GM08714 (cell line): ENCODE measurements around the gene ADAMTS12.

ENCODE experiments used
- H3K4me3 ChIP-seq: fragments of 200-500 bp; sonication (Bioruptor generic); 2 replicates; pipeline ENCODE4 v1.5.1; 2014; ENCODE audit warnings: mild to moderate bottlenecking, low read length, inconsistent platforms
- ZNF274 ChIP-seq: IDR thresholded peaks from 2 replicates; pipeline ENCODE4 v1.6.1; 2012; ENCODE audit warnings: mild to moderate bottlenecking, low read depth, low read length

The ADAMTS12 gene

DNA sequence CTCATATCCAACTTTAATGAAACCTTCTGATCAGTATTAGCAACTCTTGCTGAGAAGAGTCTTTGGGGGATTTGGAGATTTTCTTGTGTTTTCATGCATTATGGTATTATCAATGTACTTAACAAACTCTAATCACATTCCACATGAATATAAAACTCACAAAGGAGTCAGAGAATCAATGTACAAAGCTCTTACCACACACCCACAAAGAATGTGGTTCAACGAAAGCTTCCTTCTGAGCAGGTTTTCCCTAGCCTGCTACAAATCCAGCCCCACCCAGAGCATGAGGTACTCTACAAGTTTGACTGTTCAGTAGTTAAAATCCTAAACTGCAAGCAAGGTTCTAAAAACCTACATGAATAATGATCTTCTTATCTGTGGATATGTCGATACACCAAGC is 240.9 kb downstream of the ADAMTS12 start:
- H3K4me3 ChIP-seq: no peak overlapping the region
- TF ChIP-seq ZNF274: no peak

DNA sequence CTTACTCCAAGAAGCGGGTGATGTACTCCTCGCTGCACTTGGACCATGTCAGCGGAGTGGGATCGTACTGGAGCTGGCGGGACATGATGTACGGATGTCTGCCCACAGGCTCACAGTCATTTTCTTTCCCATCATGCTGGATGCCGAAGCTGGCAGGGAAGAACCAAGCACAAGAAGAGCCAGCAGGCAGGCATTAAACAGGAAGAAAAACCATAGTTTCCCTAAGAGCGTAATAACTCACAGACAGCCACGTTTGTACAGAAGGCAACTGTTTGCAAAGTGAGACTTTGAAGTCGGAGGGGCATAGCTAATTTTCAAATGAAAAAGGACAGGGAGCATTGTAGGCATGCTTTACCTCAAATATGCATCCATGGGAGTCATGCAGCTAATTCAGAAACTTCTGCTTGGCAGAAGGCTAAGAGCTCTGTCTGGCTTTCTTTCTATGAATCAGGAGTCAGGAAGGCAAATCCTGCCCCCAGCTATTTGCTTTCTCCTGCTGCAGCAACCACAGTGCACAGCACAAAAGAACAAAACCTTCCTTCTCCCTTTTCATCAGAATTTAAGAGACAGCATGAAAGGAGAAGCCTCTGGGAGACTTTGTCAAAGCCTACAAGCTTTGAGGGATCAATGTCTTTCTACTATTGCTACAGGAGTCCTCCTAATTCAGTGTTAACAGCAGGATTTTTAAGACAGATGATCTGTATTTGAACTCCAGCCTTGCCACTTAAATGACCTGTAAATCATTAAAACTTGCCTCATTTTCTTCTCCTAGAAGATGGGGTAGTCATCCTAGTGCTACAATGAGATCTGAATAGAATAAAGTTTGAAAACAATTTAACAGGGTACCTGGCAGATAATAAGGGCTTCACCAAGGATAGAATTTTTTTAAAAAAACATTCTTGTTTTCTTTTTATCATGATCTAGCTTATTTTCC is 242.0 kb downstream of the ADAMTS12 start:
- H3K4me3 ChIP-seq: no peak overlapping the region
- no peak for TF ChIP-seq ZNF274

DNA sequence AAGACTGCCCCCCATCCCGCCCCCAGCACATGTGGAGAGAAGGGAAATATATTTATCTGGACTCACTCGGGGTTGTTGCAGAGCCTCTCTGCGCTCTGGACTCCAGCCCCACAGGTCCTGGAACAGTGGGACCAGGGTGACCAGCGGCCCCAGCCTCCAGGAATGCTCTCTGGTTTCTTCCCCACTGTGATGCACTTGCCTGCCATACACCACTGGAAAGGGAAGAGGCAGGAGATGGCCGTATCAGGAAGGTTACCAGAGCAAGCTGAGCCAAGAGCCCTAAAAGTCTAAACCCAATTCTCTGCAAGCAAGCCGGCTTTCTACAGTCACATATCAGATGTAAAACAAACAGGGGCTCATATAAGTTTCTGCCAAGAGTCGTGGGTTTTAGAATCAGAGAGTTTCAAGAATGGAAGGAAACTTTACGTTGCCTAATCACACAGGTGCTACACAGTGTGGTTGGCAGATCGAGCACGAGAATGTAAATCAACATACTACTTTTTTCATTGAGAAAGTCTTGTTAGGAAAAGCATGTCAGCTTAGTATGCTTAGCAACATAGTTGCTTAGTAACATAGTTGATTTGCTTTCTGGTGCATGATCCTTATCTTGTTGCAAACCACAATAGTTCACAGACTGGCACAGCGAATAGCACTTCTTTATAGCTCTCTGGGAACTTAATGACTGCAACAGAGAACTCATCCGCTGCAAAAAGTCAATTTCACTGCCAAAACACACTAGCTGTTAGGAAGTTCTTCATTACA is 249.9 kb downstream of the ADAMTS12 start:
- H3K4me3 ChIP-seq: no peak overlapping the region
- TF ChIP-seq ZNF274: no peak

DNA sequence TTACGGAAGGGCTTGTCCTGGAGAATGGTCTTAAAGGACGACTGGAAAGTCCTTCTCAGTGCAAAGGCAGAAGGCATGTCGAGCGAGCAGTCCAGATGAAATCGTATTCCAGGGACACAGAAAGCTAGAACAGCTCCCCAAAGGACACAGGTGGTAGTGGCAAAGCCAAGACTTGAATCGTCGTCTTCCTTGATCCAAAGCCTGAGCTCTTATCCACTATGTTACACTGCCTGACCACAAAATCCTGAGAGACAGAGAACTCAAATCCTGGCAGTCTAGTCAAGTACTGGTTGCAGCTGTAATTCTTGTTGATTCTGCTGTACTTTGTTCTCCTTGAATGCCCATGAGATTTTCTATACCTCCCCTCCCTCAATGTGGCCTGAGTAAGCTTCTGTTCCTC is 252.3 kb downstream of the ADAMTS12 start:
- H3K4me3 ChIP-seq: no peak overlapping the region
- TF ChIP-seq ZNF274: no peak

DNA sequence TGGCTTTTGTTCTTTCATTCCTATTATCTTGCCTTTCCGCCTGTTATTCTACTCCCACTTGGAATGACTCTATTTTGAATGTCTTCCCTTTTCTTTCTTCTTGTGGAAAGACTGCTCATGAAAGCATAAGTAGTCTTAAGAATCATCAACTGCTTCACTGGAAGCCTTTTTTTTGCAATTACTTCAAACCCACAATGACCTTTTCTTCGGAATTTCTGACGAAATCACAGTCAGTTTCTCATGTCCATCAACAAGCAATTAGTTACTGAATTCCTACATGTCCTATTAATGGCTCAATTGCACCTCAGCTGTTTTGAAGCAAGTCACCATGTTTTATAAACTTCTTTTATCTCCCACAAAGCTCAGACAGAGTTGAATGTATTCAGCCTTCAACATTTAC is 254.8 kb downstream of the ADAMTS12 start:
- no peak for TF ChIP-seq ZNF274
- H3K4me3 ChIP-seq: no peak overlapping the region

DNA sequence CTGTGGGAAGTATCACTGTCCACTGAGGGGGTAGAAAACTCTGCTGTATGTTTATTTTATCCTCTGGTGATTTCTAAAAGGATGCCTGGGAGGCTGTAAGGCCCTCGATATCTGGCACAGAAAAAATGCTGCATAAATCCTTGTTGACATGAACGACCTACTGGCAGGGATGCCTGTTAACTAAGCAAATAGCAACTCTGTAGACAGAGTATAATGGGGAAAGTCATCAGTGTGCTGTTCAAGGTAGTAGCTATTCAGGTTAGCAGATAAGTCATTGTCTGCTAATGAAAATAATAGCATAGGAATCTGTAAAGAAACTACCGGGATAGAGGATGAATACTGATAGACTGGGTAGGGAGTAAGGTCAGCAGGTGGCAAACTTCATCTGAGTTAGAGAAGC is 256.2 kb downstream of the ADAMTS12 start:
- no peak for TF ChIP-seq ZNF274
- H3K4me3 ChIP-seq: no peak overlapping the region

DNA sequence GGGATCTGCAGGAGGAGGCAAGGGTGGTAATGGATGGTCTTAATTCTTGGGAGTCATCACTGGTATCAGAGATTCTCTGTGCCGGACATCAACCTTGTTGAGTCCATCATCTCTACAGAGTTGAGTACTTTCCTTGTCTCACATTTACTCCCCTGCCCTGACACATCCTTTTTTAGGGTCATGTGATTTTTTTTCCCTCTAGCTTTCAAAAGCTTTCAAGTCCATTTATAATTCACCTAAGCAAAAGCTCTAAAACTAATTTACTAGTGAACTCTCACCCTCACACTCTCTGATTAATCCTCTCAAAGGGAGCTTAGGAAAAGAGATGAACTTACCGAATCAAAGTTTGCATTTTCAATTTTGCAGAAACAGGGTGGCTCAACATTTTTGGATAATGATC is 258.1 kb downstream of the ADAMTS12 start:
- no peak for TF ChIP-seq ZNF274
- no peak overlapping the region for H3K4me3 ChIP-seq

DNA sequence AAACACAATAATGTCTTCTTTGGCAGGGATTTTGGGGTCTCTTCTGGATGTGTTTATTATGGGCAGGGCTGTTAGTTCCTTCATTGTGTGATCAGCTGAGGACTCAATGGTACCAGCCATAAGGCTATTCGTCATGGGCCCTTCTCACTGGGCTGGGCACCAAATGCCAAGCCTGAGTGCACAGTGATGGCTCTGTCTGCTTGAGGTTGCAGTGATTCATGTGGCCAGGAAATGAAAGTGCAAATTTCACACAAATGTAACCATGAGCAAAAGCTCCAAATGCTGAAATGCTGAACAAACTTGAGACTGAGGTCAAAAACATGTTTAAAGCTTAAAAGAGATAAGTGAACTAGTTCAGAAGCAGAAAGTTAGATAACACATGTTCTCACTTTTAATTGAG is 260.0 kb downstream of the ADAMTS12 start:
- TF ChIP-seq ZNF274: no peak
- H3K4me3 ChIP-seq: no peak overlapping the region

DNA sequence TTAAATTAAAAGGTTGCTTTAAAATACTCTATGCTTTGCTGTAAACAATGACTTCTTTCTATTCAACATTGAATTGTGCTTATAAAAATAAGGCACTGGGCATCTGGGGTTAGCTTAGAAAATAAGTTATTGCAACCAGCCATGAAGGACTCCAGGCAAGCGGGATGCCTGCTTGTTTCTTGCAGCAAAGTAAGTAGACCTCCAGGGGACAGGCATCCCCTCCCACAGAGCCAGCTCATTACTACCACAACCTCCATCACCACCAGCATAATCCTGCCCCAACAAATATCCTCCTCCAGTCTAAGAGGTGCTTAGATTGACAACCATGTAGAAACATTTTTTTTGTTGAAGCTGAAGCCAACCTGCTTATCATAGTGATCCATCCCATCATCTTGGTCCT is 260.7 kb downstream of the ADAMTS12 start:
- H3K4me3 ChIP-seq: no peak overlapping the region
- no peak for TF ChIP-seq ZNF274

DNA sequence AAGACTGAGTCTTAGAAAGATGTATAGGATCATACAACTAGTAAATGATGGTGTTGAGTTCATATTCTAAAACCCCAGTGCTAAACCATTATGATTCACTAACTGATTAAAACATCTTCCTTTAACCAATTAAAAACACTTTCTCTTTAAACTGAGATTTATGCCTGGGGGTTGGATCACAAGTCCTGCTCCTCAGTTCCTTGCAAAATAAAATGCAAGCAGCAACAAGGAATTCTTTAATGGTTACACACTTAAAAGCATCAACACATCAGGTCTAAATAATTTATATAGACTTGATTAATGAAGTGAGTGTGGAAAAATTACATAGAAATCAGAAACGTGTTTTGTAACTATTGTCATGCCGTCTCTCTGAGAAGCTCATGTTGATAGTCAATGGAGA is 261.8 kb downstream of the ADAMTS12 start:
- no peak overlapping the region for H3K4me3 ChIP-seq
- no peak for TF ChIP-seq ZNF274

DNA sequence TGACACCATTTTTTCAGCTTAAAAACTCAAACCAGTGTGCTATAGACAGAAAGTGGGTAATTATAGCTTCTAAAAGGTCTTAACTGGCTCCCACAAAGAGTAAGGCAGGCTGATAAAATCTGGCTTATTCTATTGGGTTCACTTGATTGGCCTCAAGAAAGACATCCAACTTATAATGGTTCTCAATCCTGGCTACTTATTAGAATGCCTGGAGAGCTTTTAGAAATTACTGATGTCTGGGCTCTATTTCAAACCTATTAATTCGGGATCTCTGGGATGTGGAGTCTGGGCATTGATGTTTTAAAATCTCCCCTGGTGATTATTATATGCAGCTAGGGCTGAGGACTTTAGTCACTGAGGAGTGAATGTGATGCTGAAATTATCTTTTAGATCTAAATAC is 263.0 kb downstream of the ADAMTS12 start:
- TF ChIP-seq ZNF274: no peak
- no peak overlapping the region for H3K4me3 ChIP-seq

DNA sequence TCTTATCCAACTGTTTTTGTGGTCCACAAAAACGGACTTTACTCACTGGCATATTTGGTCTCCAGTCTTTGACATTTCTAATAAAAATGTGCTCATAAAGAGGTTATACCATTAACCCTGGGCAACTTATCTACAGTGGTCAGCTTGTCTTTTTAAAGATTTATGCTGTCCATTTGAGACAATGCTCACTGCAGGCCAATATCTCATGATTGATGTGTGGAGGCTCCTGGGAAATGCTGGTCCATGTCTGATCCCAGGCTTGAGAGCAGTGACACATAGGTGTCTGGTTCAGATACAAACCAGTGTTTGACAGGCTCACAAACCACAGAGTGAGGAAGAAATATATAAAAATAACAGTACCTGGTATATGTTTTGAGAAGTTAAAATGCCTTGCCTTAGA is 270.3 kb downstream of the ADAMTS12 start:
- H3K4me3 ChIP-seq: no peak overlapping the region
- TF ChIP-seq ZNF274: no peak

DNA sequence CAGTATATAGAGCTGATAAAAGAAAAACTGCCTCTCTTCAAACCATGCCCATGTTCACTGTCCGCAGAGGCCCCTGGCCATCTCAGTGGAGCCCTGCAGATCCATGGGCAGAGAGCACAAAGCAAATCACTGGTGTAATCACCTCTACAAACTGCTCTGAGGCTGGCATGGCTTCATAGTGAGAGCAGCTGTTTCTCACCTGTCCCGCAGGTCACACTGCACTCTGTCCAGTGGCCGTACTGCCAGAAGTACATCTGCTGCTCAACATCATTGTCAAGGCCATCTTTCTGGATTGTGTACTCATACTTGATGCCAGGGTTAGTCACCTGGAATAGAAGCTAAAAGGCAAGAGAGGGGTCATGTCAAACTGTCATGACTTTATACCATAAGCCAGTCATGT is 277.8 kb downstream of the ADAMTS12 start:
- no peak for TF ChIP-seq ZNF274
- H3K4me3 ChIP-seq: no peak overlapping the region

DNA sequence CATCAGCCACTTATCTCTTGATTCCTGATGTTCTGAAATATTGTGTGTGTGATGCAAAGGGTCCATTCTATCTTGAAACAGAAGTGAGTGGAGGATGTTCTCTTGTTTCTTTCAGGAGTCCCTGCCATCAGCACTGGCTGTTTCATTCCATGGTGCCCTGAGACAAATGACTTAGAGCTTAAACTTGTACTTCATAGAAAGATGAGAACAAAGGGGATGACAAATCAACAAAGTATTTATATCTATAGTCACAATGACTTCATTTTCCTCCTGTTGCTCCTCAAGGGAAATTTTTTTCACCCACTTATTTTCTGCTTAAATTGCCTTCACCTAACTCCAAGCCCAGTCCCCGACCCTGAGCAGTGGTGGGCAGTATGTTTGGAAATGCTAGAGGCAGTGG is 279.4 kb downstream of the ADAMTS12 start:
- no peak for TF ChIP-seq ZNF274
- H3K4me3 ChIP-seq: no peak overlapping the region

DNA sequence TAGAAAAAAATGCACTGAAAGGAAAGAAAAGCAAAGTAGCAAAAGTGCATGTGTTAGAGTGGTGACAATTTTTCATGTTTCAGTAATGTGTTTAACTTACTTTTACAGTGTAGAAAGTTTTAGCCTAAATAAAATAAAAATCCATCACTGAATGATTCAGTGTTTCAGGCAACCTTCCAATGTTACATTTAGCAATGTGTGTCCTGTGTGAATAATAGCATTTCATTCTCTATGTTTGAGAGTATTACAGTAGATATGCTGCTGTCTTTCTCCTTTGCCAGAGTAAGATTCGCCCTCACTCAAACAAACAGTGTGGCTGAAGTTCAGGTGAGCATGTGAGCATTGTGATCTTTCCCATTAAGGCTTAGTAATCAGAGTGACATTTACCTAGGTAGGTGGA is 279.9 kb downstream of the ADAMTS12 start:
- TF ChIP-seq ZNF274: no peak
- no peak overlapping the region for H3K4me3 ChIP-seq

DNA sequence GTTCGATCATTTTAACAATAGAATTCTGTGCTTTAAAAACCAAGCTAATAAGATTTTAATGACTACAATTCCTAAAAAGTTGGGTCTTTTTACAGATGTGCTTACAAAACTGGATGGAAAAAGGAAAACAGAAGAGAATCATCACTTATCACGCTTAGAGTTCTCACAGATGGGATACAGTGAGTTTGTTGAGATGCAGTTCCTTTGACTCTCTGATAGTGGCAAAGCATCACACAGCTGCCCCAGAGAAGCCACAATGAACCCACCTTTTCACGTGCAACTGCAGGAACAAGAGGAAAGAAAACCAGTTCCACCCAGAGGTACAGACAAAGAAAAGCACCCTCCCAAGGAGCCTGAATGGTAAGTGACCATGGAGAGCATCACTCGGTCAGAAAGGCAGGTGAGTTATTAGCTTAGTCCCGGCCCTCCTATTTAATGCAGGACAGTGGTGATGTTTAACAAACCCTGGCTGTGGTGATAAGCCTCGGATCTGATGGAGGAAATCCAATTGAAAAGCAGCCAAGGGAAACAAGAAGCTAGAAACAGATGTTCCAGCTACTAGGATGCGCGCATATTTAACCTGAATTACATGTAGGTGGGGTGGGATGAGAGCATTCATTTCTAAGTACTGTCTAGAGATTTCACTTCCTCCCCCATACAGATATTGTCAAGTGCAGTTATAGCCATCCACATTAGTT is 283.3 kb downstream of the ADAMTS12 start:
- H3K4me3 ChIP-seq: no peak overlapping the region
- TF ChIP-seq ZNF274: no peak
